DND-41 (cell line): ENCODE data around the gene STXBP5L.
"Not testable (repeated sequence)": the region's sequence is repeated elsewhere in the genome, so short reads cannot be mapped to it uniquely, and the experiment has no call there.

Experiments
- ATAC-seq: fragments of 200-7000 bp; cut with Tn5 transposase; 3 replicates; pipeline ENCODE4 v1.9.1; 2021; ENCODE audit warnings: low read depth; ENCODE audit not compliant: insufficient read depth
- DNase-seq: peaks from one replicate; pipeline ENCODE4 v3.0.0-alpha.2; 2020
- H2AFZ ChIP-seq: 2 replicates; pipeline ENCODE4 v1.6.0; 2012; ENCODE audit warnings: low read depth, low read length
- H3K27ac ChIP-seq: 2 replicates; pipeline ENCODE4 v1.5.1; 2012; ENCODE audit warnings: low read length, inconsistent platforms
- H3K27me3 ChIP-seq: fragments of 200-600 bp; sonication (generic); 2 replicates; pipeline ENCODE4 v1.6.0; 2012; ENCODE audit warnings: low read length, mild to moderate bottlenecking, inconsistent platforms; ENCODE audit not compliant: insufficient read depth, poor library complexity
- H3K36me3 ChIP-seq: 2 replicates; pipeline ENCODE4 v1.5.1; 2012; ENCODE audit warnings: low read length, inconsistent platforms; ENCODE audit not compliant: insufficient read depth
- H3K4me1 ChIP-seq: 2 replicates; pipeline ENCODE4 v1.5.1; 2012; ENCODE audit warnings: mild to moderate bottlenecking, low read length; ENCODE audit not compliant: insufficient read depth
- H3K4me2 ChIP-seq: 2 replicates; pipeline ENCODE4 v1.6.0; 2012; ENCODE audit warnings: mild to moderate bottlenecking, moderate library complexity, low read length, inconsistent platforms; ENCODE audit not compliant: insufficient read depth
- H3K4me3 ChIP-seq, 2 experiments: fragments of 200-600 bp in 1 of 2; shearing (Covaris generic) in 1 of 2; 2 replicates each; pipeline ENCODE4 v1.5.1; 2012 to 2016; ENCODE audit warnings: inconsistent platforms in 2 of 2, low read length in 2 of 2, mild to moderate bottlenecking in 2 of 2, low read depth in 1 of 2, moderate library complexity in 1 of 2
- H3K79me2 ChIP-seq: 2 replicates; pipeline ENCODE4 v1.6.0; 2012; ENCODE audit warnings: low read length, inconsistent platforms; ENCODE audit not compliant: insufficient read depth
- H3K9ac ChIP-seq: 2 replicates; pipeline ENCODE4 v1.6.0; 2012; ENCODE audit warnings: low read depth, mild to moderate bottlenecking, inconsistent platforms, low read length, moderate library complexity
- H3K9me3 ChIP-seq: 2 replicates; pipeline ENCODE4 v1.5.1; 2012; ENCODE audit warnings: low read length, moderate library complexity, mild to moderate bottlenecking, inconsistent platforms; ENCODE audit not compliant: insufficient read depth, severe bottlenecking
- H4K20me1 ChIP-seq: 2 replicates; pipeline ENCODE4 v1.6.0; 2012; ENCODE audit warnings: low read length; ENCODE audit not compliant: insufficient read depth
- EZH2 ChIP-seq: IDR thresholded peaks from 3 replicates; pipeline ENCODE4 v1.6.1; 2012; ENCODE audit warnings: borderline replicate concordance, low read depth, mild to moderate bottlenecking, moderate library complexity, low read length, inconsistent platforms; ENCODE audit not compliant: severe bottlenecking
- TF ChIP-seq, protein P1 (sequence below): IDR thresholded peaks from 2 replicates; pipeline ENCODE4 v1.5.1; 2012; ENCODE audit warnings: borderline replicate concordance, low read length, moderate library complexity, mild to moderate bottlenecking; ENCODE audit not compliant: poor library complexity, severe bottlenecking; ENCODE audit errors: extremely low read depth

The STXBP5L gene

DNA sequence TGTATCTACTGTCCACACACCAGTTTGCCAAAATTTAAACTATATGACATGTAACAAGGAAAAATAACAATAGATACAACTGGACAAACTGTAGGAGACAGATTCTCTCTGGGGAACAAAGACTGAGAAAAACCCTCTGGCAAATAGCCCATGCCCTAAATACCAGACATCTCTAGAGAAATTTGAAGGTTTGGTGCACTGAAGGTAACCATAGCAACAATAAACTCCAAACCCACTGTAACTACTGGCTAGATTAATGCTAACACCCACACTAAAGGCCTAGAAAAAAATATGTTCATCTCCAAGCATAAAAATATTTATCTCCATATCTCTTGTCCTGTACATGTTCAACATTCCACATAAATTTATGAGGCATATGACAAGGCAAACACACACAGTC is 267.1 kb downstream of the STXBP5L start:
- Histone ChIP-seq H3K4me3 (no peak overlapping the region), H4K20me1 (no peaks in the 10 kb centered on the region), H3K36me3 (no peaks in the 10 kb centered on the region), H3K9ac (no peak overlapping the region), H3K9me3 (no peaks in the 10 kb centered on the region), H2AFZ (no peak overlapping the region), H3K27ac (no peak overlapping the region), H3K27me3 (no peaks in the 10 kb centered on the region), H3K79me2 (no peaks in the 10 kb centered on the region), H3K4me2 (no peak overlapping the region), H3K4me1 (no peaks in the 10 kb centered on the region)
- no peak for TF ChIP-seq EZH2
- no peak for ATAC-seq
- no peak for DNase-seq

DNA sequence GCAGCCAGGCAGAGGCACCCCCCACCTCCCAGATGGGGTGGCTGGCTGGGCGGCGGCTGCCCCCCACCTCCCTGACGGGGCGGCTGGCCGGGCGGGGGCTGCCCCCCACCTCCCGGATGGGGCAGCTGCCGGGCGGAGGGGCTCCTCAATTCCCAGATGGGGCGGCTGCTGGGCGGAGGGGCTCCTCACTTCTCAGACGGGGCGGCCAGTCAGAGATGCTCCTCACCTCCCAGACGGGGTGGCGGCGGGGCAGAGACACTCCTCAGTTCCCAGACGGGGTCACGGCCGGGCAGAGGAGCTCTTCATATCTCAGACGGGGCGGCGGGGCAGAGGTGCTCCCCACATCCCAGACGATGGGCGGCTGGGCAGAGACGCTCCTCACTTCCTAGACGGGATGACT is 282.6 kb downstream of the STXBP5L start:
- not testable (repeated sequence) for H2AFZ ChIP-seq, H3K79me2 ChIP-seq, H3K36me3 ChIP-seq, ATAC-seq, H3K4me2 ChIP-seq, H3K4me1 ChIP-seq, H3K4me3 ChIP-seq, DNase-seq, H4K20me1 ChIP-seq, H3K9ac ChIP-seq, H3K27me3 ChIP-seq, H3K9me3 ChIP-seq, H3K27ac ChIP-seq

DNA sequence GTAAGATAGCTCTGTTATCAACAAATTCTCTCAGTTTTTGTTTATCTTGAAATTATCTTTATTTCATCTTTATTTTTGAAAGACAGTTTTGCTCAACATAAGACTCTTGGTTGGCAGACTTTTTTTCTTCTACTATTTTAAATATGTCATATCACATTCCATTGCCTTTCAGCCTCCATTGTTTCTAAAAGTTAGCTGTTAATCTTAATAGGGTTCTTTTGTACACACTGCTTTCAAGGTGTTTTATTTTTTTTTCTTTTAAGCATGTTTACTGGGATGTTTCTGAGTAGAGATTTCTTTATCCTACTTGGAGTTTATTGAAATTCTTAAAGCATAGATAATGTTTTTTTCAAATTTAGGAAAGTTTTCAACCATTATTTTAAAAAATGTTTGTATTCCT is 294.6 kb downstream of the STXBP5L start:
- H3K27ac ChIP-seq, result no peak overlapping the region
- H3K9me3 ChIP-seq, result no peaks in the 10 kb centered on the region
- no peak overlapping the region for H3K4me2 ChIP-seq
- ATAC-seq, result no peak
- H2AFZ ChIP-seq, result no peak overlapping the region
- H3K4me1 ChIP-seq, result no peaks in the 10 kb centered on the region
- H4K20me1 ChIP-seq, result no peaks in the 10 kb centered on the region
- no peak overlapping the region for H3K9ac ChIP-seq
- no peak for TF ChIP-seq EZH2
- TF ChIP-seq, protein P1, sequence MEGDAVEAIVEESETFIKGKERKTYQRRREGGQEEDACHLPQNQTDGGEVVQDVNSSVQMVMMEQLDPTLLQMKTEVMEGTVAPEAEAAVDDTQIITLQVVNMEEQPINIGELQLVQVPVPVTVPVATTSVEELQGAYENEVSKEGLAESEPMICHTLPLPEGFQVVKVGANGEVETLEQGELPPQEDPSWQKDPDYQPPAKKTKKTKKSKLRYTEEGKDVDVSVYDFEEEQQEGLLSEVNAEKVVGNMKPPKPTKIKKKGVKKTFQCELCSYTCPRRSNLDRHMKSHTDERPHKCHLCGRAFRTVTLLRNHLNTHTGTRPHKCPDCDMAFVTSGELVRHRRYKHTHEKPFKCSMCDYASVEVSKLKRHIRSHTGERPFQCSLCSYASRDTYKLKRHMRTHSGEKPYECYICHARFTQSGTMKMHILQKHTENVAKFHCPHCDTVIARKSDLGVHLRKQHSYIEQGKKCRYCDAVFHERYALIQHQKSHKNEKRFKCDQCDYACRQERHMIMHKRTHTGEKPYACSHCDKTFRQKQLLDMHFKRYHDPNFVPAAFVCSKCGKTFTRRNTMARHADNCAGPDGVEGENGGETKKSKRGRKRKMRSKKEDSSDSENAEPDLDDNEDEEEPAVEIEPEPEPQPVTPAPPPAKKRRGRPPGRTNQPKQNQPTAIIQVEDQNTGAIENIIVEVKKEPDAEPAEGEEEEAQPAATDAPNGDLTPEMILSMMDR, result no peak
- DNase-seq, result no peak
- H3K79me2 ChIP-seq, result no peaks in the 10 kb centered on the region
- no peaks in the 10 kb centered on the region for H3K36me3 ChIP-seq
- no peaks in the 10 kb centered on the region for H3K27me3 ChIP-seq
- no peak overlapping the region for H3K4me3 ChIP-seq

DNA sequence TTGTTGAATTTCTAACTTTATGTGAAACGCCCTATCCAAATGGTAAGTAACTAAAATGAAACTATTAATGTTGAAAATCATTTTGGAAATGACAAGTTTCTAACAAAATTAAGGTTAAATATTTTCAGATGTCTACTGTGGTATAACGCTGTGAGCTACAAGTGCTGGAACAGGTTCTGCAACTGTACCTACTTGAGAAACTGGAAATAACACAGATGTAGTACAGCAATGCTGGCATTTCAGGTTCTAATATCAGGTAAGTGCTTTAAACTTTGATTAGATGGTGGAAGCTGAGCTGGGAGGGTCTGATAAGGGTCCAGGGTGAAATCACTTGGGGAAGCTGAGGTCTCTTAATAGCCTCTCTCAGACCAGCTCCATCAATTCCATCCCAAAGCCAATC is 315.1 kb downstream of the STXBP5L start:
- Histone ChIP-seq H3K36me3 (no peaks in the 10 kb centered on the region), H2AFZ (no peak overlapping the region), H3K4me3 (no peak overlapping the region), H3K4me2 (no peak overlapping the region), H4K20me1 (no peaks in the 10 kb centered on the region), H3K27ac (no peak overlapping the region), H3K27me3 (no peaks in the 10 kb centered on the region), H3K9ac (no peak overlapping the region), H3K9me3 (no peaks in the 10 kb centered on the region), H3K79me2 (no peaks in the 10 kb centered on the region), H3K4me1 (no peaks in the 10 kb centered on the region)
- ATAC-seq (no peak), DNase-seq (no peak)
- TF ChIP-seq EZH2, result no peak
- TF ChIP-seq, protein P1, result no peak
